ENCODE data around the gene KLK13. TPM values are rescaled to one million over a fixed set of nuclear protein-coding genes. Genes with fewer than 3 reads are reported as not detected.

Gene KLK13
- total and polyA plus RNA-seq, 9 donors, result 0.33 to 1.2 (median 0.69) TPM; not detected in 4

DNA sequence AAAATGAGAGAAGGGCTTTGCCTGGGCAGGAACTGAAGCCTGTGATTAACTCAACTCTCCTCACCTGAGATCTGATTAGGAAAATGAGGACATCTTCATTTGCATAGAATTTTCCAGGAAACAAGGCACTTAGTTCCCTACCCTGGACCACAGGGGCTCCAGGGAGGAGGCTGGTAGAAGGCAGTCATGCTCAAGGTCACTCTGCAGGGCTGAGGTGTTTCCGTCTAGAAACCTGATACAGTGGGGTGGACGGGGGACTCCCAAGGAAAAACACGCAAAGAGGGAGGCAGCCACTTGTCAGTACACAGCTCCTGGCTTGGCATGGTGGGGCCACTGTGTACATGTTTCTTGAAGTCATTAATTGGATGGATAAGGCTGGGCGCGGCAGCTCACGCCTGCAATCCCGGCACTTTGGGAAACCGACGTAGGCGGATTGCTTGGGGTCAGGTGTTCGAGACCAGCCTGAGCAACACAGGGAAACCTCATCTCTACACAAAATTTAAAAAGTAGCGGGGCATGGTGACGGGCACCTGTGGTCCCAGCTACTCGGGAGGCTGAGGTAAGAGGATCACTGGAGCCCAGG, 11.8 kb upstream of the KLK13 start:
- H3K27me3 ChIP-seq, result no peaks in the 10 kb centered on the region

DNA sequence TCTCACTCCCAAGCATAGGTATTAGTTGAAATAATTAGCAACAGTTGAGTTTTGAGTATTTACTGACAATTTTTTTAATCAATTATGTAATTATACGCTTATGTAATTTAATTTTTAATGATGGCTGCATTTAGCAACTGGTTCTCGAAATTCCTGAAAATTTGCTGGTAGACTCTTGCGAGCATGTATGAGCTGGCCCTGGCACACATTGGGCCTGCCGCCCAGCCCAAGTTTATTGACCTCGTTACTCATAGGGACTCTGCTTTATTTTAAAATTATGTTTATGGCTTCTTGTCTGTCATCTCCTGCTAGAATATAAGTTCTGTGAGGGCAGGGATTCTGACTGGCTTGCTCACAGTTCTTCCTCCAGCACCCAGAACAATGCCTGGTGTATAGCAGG, 11.1 kb upstream of the KLK13 start:
- no peak overlapping the region for H3K27ac ChIP-seq
- no peaks in the 10 kb centered on the region for H3K9me3 ChIP-seq
- no peaks in the 10 kb centered on the region for H3K36me3 ChIP-seq
- H3K4me3 ChIP-seq, result no peak overlapping the region
- TF ChIP-seq POLR2A (IDR thresholded peaks at IDR 0.05), result no peak
- TF ChIP-seq, protein P1, sequence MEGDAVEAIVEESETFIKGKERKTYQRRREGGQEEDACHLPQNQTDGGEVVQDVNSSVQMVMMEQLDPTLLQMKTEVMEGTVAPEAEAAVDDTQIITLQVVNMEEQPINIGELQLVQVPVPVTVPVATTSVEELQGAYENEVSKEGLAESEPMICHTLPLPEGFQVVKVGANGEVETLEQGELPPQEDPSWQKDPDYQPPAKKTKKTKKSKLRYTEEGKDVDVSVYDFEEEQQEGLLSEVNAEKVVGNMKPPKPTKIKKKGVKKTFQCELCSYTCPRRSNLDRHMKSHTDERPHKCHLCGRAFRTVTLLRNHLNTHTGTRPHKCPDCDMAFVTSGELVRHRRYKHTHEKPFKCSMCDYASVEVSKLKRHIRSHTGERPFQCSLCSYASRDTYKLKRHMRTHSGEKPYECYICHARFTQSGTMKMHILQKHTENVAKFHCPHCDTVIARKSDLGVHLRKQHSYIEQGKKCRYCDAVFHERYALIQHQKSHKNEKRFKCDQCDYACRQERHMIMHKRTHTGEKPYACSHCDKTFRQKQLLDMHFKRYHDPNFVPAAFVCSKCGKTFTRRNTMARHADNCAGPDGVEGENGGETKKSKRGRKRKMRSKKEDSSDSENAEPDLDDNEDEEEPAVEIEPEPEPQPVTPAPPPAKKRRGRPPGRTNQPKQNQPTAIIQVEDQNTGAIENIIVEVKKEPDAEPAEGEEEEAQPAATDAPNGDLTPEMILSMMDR (IDR thresholded peaks at IDR 0.05), result no peak
- TF ChIP-seq EP300 (IDR thresholded peaks at IDR 0.05), result no peak
- intact Hi-C loops (cut with DNase I), result no loop called here
- DNase-seq, result no peak
- WGBS, 3 donors, result 85 to 89% (median 88%) methylated on average over 5 of the region's 5 CpGs
- no peaks in the 10 kb centered on the region for H3K27me3 ChIP-seq
- no peaks in the 10 kb centered on the region for H3K4me1 ChIP-seq (ENCODE audit: insufficient read depth)

More for the DNA sequence above, 11.8 kb upstream of the KLK13 start:
- DNase-seq, result no peak
- Histone ChIP-seq H3K4me3 (no peak overlapping the region), H3K9me3 (no peaks in the 10 kb centered on the region), H3K27ac (no peak overlapping the region), H3K36me3 (no peaks in the 10 kb centered on the region), H3K4me1 (ENCODE audit: insufficient read depth) (no peaks in the 10 kb centered on the region)
- TF ChIP-seq POLR2A (IDR thresholded peaks at IDR 0.05) (no peak), EP300 (IDR thresholded peaks at IDR 0.05) (no peak)
- TF ChIP-seq, protein P1 (IDR thresholded peaks at IDR 0.05), result no peak
- WGBS, 3 donors, result 69 to 74% (median 70%) methylated on average over 14 of the region's 14 CpGs
- intact Hi-C loops (cut with DNase I), result no loop called here

DNA sequence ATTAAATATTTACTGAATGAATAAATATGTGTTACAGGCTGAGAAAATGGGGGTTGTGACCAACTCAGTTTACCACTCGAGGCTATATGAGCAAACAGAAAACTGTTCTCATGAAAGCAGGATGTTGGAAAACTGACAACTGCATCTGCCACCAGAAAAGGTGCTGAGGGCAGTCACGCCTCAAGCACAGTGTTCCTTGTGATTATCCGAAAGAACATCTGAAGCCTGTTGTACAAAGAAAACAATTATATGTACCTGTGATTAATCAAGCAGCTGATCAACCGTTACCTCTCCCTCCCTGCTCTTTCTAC, 6.2 kb upstream of the KLK13 start:
- TF ChIP-seq POLR2A (IDR thresholded peaks at IDR 0.05) (no peak), EP300 (IDR thresholded peaks at IDR 0.05) (no peak)
- TF ChIP-seq, protein P1 (IDR thresholded peaks at IDR 0.05), result no peak
- WGBS, 3 donors, result 63 to 70% (median 63%) methylated on average over 4 of the region's 4 CpGs
- Histone ChIP-seq H3K36me3 (no peaks in the 10 kb centered on the region), H3K4me3 (no peak overlapping the region), H3K27me3 (no peaks in the 10 kb centered on the region), H3K9me3 (no peaks in the 10 kb centered on the region), H3K27ac (no peak overlapping the region), H3K4me1 (ENCODE audit: insufficient read depth) (no peaks in the 10 kb centered on the region)
- DNase-seq, result no peak
- intact Hi-C loops (cut with DNase I), result no loop called here

DNA sequence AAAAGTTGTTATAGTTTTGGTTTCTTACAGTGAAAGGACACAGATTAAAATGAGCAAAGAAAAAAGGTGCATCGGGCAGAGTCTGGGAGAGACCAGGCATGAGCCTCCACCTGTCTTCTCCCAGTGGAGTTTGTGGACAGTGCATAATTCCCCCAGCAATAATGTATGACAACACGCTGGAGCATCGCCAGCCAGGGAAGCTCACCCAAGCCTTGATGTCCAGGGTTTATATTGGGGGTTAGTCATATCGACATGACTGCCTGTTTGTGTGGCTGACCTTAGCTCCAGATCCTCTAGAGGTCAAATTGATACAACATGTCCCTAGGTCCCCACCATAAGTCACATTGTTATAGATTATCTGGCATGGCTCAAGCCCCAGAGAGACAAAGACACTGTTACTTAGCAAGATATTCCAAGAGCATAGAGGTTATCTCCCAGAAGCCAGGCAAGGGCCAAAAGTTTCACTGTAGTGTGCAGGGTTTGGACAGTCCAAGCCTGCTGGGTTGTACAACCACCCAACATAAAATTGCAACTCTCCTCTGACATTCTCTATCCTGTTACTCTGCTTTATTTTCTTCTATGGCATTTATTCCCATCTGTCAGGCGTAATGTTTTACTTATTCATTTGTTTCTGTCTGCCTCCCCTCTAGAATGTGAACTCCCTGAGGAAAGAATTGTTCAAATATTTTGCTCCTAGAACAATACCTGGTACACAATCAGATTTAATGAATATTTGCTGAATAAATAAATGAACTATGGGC, 5.6 kb upstream of the KLK13 start:
- DNase-seq, result no peak
- WGBS, 3 donors, result 80 to 84% (median 82%) methylated on average over 5 of the region's 5 CpGs
- intact Hi-C loops (cut with DNase I), result no loop called here
- Histone ChIP-seq H3K4me3 (no peak overlapping the region), H3K36me3 (no peaks in the 10 kb centered on the region), H3K4me1 (ENCODE audit: insufficient read depth) (no peaks in the 10 kb centered on the region), H3K27me3 (no peaks in the 10 kb centered on the region), H3K9me3 (no peaks in the 10 kb centered on the region), H3K27ac (no peak overlapping the region)
- TF ChIP-seq POLR2A (IDR thresholded peaks at IDR 0.05) (no peak), EP300 (IDR thresholded peaks at IDR 0.05) (no peak)
- TF ChIP-seq, protein P1 (IDR thresholded peaks at IDR 0.05), result no peak
